HG03342 (cell line): Measurements from ENCODE around the gene ATOH7.
"Not testable (repeated sequence)": the region's sequence is repeated elsewhere in the genome, so short reads cannot be mapped to it uniquely, and the experiment has no call there.

Experiments used
- ATAC-seq: cut with Tn5 transposase; IDR thresholded peaks from one replicate; pipeline ENCODE4 v1.9.1; 2021; ENCODE audit warnings: mild to moderate bottlenecking, moderate library complexity; ENCODE audit not compliant: unreplicated experiment

ATOH7 gene

DNA sequence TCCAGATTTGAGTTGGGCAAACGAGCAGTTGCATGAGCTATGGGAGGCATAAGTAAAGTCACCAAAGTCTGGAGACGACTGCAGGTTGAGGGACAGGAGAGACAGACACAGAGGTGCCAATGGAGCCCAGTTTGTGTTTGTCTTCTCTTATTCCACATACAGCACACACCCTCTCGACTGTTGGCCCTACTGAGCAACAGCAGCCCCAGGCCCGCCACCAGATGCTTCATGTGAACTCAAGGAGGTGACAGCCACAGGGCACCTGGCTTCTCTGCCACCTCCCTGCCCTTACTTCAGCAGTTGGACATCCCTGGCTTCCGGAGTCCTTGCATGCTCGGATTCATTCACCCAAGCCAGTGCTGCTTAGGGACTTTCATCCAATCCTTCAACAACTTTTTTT, 6.5 kb upstream of the ATOH7 start:
- ATAC-seq = no peak

DNA sequence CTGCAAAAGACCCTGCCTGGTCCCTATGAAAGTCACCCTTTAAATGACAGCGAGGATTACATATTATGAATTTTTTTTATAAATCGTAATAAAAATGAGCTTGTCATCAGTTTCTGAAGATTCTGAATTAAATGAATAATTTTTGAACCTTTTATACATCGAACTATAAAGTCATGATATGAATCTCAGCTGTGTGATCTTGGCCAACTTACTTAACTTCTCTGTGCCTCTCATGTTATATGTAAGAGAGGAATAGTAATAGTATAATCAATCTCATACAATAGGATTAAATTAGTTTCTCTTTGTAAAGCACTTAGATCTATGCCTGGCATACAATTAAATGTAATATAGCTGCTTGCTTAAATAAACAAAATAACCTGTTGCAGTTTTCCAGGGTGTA, 5.3 kb upstream of the ATOH7 start:
- ATAC-seq = no peak

DNA sequence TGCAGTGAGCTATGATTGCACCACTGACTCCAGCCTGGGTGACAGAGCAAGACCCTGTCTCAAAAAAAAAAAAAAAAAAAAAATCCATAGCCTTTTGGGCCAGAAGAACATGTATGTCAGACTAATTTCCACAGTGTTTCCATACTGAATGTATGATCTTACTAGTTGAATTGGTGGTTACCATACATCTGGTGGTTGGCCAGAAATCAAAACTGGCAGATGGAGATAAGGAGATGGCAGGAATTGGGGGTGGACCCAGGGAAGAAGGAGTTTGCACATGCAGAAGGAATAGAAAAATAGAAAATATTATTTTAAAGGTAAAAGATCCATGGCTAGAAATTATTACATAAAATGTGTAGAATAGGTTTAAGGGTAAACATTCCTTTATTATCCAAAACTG, 3.7 kb upstream of the ATOH7 start:
- no peak for ATAC-seq

DNA sequence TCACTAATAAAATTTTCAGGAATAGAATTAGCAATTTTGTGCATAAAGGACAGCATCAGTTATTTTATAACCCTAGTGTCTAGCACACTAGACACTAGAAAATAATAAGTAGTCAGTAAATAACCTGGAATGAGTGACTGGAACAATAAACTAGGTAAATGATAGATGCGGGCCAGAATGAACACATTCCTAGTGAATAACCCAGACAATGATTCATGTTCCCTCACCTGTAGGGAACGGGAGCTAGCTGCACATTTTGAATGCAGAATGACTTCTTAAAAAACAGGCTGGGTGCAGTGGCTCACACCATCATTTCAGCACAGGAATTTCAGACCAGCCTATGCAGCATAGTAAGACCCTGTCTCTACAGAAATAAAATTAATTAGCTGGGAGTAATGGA, 3.2 kb upstream of the ATOH7 start:
- ATAC-seq = no peak

DNA sequence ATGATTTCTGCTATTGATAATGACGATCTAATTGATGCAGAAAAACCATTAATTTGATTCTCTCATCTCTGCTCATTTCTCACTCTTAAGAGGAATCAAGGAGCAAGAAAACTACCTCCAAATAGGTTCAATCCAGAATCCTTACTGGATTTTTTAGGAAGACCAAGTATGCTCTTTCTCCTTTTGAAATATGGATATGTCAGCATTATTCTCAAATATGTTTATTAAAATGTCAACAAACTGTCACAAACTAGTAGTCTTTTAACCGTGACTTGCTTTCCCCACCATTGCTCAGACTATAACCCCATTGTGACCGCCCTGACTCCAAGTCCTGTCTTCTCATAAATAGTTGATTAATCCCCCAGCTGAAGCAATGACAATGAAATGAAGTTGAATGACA, 1.1 kb upstream of the ATOH7 start:
- ATAC-seq = no peak

DNA sequence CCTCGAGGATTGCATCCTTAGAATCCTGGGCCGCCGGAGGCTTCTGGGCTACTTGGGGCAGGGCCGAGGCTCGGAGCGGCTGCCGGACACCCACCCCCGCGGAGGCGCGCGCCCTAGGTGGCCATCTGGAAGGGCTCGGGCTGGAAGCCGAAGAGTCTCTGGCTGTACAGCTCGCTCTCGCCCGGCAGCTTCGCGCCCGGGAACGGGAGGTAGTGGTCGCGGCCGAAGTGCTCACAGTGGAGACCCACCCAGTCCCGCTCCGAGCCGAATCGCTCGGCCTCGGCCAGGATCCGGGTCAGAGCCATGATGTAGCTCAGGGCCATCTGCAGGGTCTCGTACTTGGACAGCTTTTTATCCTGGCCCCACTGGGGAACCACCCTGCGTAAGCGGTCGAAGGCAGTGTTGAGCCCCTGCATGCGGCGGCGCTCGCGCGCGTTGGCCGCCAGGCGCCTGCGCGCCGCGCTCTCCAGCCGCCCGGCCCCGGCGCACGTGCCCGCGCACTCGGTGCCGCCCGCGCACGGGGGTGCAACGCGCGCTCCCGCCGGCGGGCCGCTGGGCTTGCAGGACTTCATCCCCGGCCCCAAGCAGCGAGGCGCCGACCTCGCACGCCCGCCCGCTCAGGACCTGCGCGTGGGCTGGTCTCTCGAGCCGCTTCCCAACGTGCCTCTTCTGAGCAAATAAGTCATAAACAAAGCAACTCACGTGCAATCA, 652 bp downstream of the ATOH7 start:
- peak; percentile 90 for ATAC-seq

DNA sequence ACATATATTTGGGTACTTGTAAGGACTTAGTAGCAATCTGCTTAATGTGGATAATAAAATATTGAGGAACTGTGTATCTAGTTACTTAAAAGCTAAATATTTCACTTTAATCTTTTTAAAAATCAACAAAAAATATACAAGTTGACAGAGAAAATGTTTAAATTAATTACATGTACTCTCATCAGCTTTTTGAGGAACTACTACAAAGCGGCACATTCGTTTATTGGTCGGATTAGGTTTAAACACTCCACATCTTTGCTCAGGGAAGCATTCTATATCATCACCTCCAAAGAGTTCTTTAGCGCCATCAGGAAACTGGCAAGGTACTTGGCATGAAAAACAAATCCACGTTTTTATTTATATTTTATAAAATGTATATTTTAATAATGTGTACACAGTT, 1.6 kb downstream of the ATOH7 start:
- ATAC-seq = no peak

DNA sequence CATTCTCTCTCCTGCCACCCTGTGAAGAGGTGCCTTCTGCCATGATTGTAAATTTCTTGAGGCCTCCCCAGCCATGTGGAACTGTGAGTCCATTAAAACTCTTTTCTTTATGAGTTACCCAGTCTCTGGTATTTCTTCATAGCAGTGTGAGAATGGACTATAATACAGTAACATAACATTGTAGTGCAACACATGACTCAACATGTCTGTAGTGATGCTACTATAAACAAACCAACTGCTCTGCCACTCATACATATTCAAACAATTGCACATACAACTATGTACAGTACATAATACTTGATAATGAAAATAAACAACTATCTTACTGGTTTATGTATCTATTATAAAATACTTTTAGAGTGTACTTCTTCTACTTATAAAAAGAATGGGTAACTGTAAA, 7.1 kb downstream of the ATOH7 start:
- no peak for ATAC-seq

DNA sequence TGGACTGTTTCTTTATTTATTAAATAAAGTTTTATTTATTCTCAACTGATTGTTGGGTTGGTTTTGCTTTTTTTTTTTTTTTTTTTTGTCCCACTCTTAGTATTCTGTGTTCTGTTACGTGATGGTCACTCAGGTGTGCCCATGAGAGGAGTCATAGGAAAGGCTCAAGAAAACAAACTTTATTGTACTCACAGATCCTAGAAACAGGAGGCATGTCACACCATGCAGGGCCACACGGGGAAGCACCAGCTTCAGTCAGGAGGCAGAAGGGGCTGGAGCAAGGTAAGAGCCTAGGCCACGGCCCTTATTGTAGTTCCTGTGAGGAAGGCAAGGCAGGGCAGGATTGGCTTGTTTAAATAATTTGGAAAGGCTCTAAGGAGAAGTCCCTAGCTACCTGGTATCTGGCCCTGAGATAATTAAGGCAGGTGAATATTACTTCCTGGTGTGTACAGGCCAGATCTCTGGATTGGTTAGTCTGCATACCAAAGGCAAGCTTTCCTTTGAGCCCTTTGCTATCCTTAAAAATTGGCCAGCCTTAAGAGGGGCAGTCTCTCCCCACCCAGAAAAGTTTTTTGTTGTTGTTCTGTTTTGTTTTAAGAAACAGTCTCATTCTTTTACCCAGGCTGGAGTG, 8.3 kb downstream of the ATOH7 start:
- no peak for ATAC-seq

DNA sequence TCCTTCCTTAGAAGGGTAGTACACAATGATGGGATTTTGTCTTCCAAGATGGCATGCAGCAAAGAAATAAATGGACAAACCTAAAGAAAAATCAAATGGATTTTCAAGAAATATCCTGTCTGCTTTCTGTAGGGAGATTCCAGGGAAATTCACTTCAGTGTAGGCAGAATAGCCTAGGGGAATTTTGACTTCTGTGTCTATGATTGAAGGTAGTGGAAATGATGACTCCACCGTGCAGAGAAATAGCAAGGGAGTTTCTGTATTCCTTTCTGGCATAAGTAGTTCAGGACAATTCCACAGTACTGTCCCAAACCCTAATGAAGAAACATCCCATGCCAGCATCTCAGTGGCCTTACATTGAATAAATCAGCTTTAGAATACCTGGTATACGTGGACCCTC, 9.5 kb downstream of the ATOH7 start:
- ATAC-seq = no peak

DNA sequence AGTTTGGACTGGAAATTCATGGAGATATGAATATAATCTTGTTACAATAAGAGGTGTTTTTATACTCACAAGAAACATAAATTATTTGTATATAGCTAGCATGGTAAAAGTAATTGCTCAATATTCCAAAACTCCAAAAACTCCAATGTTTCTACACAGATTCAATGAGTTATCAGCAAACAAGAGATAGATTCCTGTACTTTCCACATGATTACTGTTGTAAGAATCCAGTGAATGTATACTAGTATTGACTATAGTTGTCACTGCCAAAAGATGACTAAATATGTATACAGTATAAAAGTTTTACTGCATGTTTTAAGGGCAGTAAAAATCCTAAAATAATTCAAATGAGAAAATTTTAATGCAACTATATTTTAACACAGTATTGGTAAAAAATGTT, 10.7 kb downstream of the ATOH7 start:
- no peak for ATAC-seq

DNA sequence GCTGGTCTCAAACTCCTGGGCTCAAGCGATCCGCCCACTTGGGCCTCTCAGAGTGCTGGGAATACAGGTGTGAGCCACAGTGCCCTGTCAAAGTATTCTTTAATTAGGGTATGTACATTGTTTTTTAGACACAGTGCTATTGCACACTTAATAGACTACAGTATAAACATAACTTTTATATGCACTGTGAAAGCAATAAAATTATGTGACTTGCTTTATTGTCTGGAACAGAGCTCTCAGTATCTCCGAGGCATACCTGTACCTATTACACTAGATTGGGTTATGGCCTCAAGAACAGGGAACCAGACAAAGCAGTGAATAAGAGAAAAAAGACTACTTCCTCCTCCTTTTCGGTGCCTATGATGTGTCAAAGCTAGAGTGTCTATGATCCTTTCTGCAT, 13.1 kb downstream of the ATOH7 start:
- no peak for ATAC-seq

DNA sequence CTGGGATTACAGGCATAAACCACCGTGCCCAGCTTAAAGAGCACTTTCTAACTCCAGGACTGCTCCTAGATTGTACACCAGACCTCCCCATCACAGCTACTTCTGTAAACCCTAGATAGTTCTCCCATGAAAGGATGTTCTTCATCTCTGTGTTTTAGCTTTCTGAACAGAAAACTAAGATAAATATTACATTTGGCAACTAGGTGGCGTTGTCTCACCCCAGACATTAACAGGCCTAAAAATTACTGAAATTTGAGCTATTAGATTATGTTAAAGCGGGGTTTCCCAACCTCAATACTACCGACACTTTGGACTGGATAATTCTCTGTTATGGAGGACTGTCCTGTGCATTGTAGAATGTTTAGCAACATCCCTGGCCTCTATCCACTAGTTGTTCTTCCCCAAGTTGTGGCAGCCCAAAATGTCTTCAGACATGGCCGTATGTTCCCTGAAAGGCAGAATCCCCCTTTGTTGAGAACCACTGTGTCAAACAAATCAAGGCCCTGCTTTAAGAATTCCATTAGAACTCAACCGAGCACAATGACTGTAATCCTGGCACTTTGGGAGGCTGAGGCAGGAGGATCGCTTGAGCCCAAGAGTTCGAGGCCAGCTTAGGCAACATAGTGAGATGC, 19.1 kb downstream of the ATOH7 start:
- ATAC-seq = no peak

DNA sequence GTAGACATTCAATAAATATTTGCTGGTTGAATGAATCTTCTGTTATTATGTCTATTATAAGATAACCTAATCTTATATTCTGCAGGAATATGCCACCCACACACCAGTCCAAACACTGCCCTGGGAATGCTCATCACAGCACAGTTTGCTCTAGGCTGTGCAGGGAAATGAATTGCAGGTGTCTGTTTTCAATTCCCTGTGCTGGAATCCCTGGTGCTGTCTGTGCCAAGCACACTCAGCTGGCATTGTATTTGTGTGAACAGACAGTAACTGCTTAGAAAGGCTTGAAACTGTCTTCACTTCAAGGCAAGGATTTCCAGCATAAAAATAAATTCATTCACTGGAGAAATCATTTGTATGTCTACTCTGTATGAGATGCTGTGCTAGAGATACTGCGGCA, 20.2 kb downstream of the ATOH7 start:
- ATAC-seq = no peak

DNA sequence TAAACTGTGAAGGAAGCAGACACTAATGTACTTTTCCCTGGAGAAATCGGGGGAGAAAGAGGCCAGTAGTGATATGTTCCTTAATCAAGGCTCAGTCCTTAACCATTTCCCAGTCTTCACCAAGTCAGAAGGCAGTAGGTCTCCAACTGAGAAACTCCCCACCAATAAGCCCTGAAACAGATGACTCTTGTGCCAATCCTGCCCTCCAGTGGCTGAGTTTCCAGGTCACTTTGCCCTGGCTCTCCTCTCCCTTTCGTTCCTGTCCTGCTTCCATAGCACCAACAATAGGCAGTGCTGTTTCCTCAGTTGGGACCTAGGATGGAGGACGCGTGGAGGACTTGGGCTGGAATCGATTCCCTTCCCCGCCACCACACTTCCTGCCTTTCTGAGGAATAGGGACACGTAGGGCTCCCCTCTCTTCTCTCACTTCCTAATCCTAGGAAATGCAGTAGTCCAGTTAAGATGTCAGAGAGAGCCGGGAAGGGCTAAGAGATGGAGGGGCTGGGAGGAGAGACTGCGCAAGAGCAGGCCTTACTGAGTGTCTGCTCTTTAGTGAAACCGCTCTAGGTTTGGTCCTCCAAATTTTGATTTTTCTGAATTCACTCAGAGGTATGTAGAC, 23.4 kb downstream of the ATOH7 start:
- peak; percentile 53 for ATAC-seq

DNA sequence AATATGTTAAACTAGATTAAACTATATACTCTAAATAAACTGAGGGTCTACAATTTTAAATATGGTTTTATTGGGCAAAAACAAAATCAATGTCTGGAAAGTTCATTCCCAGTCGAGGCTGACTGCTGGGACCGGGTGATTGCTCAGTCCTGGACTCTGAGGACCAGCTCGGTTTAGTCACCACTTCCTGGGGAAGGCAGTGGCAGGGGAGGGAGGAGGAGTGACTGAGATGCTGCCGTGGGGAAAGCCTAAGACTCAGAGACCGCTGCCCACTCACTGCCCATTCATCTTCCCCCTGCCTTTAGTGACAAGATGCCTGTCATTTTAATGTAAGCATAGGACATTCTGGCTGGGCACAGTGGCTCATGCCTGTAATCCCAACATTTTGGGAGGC, 29.0 kb downstream of the ATOH7 start:
- no peak for ATAC-seq

DNA sequence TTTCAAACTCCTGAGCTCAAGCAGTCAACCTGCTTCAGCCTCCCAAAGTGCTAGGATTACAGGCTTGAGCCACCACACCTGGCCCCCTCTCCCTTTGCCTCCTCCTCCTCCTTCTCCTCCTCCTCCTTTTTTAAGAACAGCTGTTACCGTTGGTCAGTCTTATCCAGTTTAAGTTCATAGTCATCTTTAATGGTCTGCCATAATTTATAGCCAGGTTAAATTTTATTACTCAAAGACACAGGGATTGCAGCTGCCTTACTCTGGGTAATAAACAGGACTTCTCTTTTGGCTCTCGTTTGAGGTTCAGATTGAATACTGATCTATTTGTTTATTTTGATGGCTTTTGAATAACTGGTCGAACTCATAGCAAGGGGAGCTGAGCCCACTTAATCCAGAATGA, 35.2 kb downstream of the ATOH7 start:
- ATAC-seq = no peak

DNA sequence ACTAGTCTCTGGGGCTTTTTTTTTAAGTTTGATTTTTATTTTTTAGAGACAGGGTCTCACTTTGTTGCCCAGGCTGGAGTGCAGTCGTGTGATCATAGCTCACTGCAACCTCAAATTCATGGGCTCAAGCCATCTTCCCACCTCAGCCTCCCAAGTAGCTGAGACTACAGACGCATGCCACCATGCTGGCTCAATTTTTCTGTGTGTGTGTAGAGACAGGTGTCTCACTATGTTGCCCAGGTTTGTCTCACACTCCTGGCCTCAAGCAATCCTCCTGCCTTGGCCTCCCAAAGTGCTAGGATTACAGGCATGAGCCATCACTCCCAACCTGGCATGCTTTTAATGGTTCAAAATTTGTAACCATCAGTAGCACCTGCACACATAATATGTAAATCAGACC, 36.1 kb downstream of the ATOH7 start:
- ATAC-seq = not testable (repeated sequence)

DNA sequence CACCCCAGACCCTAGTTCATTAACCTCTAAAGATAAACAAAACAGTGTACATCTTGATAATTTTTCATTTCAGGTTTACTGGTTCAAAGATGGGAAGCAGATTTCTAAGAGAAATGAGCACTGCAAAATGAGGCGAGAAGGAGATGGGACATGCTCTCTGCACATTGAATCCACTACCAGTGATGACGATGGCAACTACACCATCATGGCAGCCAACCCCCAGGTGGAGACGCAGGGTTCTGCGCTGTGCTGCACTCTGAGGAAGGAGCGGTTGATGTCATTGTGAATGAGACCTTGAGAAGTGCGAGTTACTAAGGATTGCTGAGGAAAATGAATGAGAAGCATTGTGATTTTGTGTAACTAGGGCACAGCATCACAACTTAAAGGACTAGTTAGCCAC, 37.6 kb downstream of the ATOH7 start:
- ATAC-seq = no peak

DNA sequence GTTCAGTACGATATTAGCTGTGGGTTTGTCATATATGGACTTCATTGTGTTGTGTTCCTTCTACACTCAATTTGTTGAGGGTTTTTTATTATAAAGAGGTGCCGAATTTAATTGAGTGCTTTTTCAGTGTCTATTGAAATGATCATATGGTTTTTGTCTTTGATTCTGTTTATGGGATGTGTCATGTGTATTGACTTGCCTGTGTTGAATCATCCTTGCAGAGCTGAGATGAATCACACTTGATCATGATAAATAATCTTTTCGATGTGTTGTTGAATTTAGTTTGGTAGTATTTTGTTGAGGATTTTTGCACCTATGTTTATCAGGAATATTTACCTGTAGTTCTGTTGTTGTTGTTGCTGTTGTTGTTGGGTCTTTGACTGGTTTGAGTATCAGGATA, 39.8 kb downstream of the ATOH7 start:
- no peak for ATAC-seq

DNA sequence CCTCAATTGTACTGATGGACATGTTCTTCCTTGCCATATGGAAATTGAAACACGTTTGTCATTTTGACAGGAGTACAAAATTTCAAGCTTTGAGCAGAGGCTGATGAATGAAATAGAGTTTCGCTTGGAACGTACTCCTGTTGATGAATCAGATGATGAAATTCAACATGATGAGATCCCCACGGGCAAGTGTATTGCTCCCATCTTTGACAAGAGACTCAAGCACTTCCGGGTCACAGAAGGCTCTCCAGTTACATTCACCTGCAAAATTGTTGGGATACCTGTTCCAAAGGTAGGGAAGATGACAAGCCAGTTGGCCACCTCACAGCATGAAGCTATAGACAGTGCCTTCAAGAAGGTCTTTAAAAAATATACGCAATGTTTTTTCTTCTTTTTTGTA, 43.1 kb downstream of the ATOH7 start:
- no peak for ATAC-seq

DNA sequence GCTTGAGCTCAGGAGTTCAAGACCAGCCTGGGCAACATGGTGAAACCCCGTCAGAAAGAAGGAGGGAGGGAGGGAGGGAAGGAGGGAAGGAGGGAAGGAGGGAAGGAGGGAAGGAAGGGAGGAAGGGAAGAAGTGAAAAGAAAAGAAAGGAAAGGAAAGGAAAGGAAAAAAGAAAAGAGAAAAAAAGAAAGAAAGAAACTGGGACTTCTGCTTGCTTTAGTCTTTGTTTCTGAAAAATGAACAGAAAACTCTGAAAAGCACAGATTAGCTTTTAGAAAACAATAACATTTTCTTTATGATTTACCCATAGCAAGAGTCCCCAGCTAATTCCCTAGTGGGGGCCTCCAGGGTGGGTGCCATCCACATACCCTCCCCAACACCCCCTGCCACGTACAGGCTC, 46.8 kb downstream of the ATOH7 start:
- no peak for ATAC-seq
